Smooth muscle cell (in vitro differentiated cells): ENCODE results near the gene KIAA1210. TPM values are rescaled to one million over a fixed set of nuclear protein-coding genes. Genes with fewer than 3 reads are reported as not detected.
A peak's percentile ranks its signal among the peaks of the same experiment; 100 is the strongest.

Experiments
- DNase-seq: peaks from one replicate; lab custom pipeline; 2025; ENCODE audit not compliant: unreplicated experiment; lab: John Stamatoyannopoulos, UW
- H2AFZ ChIP-seq: fragments of 200-600 bp; sonication (generic); 2 replicates; pipeline ENCODE4 v1.6.0; 2016; ENCODE audit warnings: antibody characterized with exemption, low read depth, mild to moderate bottlenecking
- H3F3A ChIP-seq: fragments of 200-600 bp; sonication (generic); 2 replicates; pipeline ENCODE4 v1.6.0; 2017; ENCODE audit warnings: antibody characterized with exemption, low read depth
- H3K27ac ChIP-seq: fragments of 200-600 bp; sonication (generic); 2 replicates; pipeline ENCODE4 v1.5.1; 2016; ENCODE audit warnings: low read depth, mild to moderate bottlenecking
- H3K27me3 ChIP-seq: fragments of 200-600 bp; sonication (generic); 2 replicates; pipeline ENCODE4 v1.6.1; 2016; ENCODE audit warnings: low read depth, mild to moderate bottlenecking
- H3K36me3 ChIP-seq: fragments of 200-600 bp; sonication (generic); 2 replicates; pipeline ENCODE4 v1.5.1; 2016; ENCODE audit warnings: low read depth
- H3K4me1 ChIP-seq: fragments of 200-600 bp; sonication (generic); 2 replicates; pipeline ENCODE4 v1.5.1; 2016; ENCODE audit warnings: low read depth
- H3K4me2 ChIP-seq: fragments of 200-600 bp; sonication (generic); 2 replicates; pipeline ENCODE4 v1.6.0; 2016; ENCODE audit warnings: mild to moderate bottlenecking
- H3K4me3 ChIP-seq: fragments of 200-600 bp; sonication (generic); 2 replicates; pipeline ENCODE4 v1.5.1; 2016; ENCODE audit warnings: mild to moderate bottlenecking
- H3K79me2 ChIP-seq: fragments of 200-600 bp; sonication (generic); 2 replicates; pipeline ENCODE4 v1.6.0; 2016; ENCODE audit warnings: low read depth, mild to moderate bottlenecking
- H3K9ac ChIP-seq: fragments of 200-600 bp; sonication (generic); 2 replicates; pipeline ENCODE4 v1.6.0; 2016; ENCODE audit warnings: low read depth
- H3K9me3 ChIP-seq: fragments of 200-600 bp; sonication (generic); replicated peaks from 2 replicates; pipeline ENCODE4 v1.5.1; 2016; ENCODE audit warnings: low read depth
- H4K20me1 ChIP-seq: fragments of 200-600 bp; sonication (generic); 2 replicates; pipeline ENCODE4 v1.6.0; 2016; ENCODE audit warnings: low read depth
- CTCF ChIP-seq: fragments of 200-600 bp; sonication (generic); IDR thresholded peaks from 2 replicates; pipeline ENCODE4 v1.5.1; 2017; ENCODE audit warnings: borderline replicate concordance, mild to moderate bottlenecking, antibody characterized with exemption; ENCODE audit not compliant: insufficient read depth, poor library complexity, severe bottlenecking
- WGBS: methylation state at CpG from one replicate; pipeline ENCODE4 v1.1.7; 2016; ENCODE audit warnings: low lambda C conversion rate; 5-methylcytosine and 5-hydroxymethylcytosine counted together
- polyA plus RNA-seq: library from polyadenylated mRNA; unstranded; fragments of >200 nt; fragmentation: Nextera tagmentation; extraction: Ambion mirVana; gene quantifications from 2 replicates; pipeline ENCODE4 v1.2.1, GENCODE V29; 2016
- total RNA-seq: library from RNA; depleted of rRNA; stranded (reverse); fragments of >200 nt; gene quantifications from 2 replicates; pipeline ENCODE4 v1.2.3, GENCODE V29; 2014

The KIAA1210 gene
- total and polyA plus RNA-seq, 2 experiments from 2014 or later: not detected

GRCh38 chrX:119121341-119121740 is 6.3 kb downstream of the KIAA1210 start:
- Histone ChIP-seq H3K9me3 (no peaks in the 10 kb centered on the region), H3K27ac (no peak overlapping the region), H4K20me1 (no peaks in the 10 kb centered on the region), H3K27me3 (no peaks in the 10 kb centered on the region), H3F3A (no peaks in the 10 kb centered on the region), H3K4me3 (no peak overlapping the region), H3K4me1 (no peaks in the 10 kb centered on the region), H2AFZ (no peak overlapping the region), H3K79me2 (no peaks in the 10 kb centered on the region), H3K9ac (no peak overlapping the region), H3K4me2 (no peak overlapping the region), H3K36me3 (no peaks in the 10 kb centered on the region)
- 97% methylated on average over 1 of the region's 1 CpG for WGBS
- DNase-seq: no peak
- no peak for TF ChIP-seq CTCF

GRCh38 chrX:119118780-119119395 is 8.7 kb downstream of the KIAA1210 start:
- Histone ChIP-seq H3K4me3 (no peak overlapping the region), H3K79me2 (no peaks in the 10 kb centered on the region), H3F3A (no peaks in the 10 kb centered on the region), H2AFZ (no peak overlapping the region), H3K27me3 (no peaks in the 10 kb centered on the region), H3K36me3 (no peaks in the 10 kb centered on the region), H3K4me1 (no peaks in the 10 kb centered on the region), H3K9me3 (no peaks in the 10 kb centered on the region), H4K20me1 (no peaks in the 10 kb centered on the region), H3K4me2 (no peak overlapping the region), H3K9ac (no peak overlapping the region), H3K27ac (no peak overlapping the region)
- 33% methylated on average over 6 of the region's 6 CpGs for WGBS
- no peak for DNase-seq
- peak; percentile 58 for TF ChIP-seq CTCF

GRCh38 chrX:119107206-119107605 is 20.4 kb downstream of the KIAA1210 start:
- no peak for TF ChIP-seq CTCF
- H3K4me3 ChIP-seq: no peak overlapping the region
- H3K36me3 ChIP-seq: no peaks in the 10 kb centered on the region
- H3K4me1 ChIP-seq: no peaks in the 10 kb centered on the region
- H3K27me3 ChIP-seq: no peaks in the 10 kb centered on the region
- DNase-seq: no peak
- no peak overlapping the region for H3K4me2 ChIP-seq
- no peak overlapping the region for H3K9ac ChIP-seq
- H3K9me3 ChIP-seq: no peaks in the 10 kb centered on the region
- H2AFZ ChIP-seq: no peak overlapping the region
- H3K79me2 ChIP-seq: no peaks in the 10 kb centered on the region
- no peaks in the 10 kb centered on the region for H3F3A ChIP-seq
- H4K20me1 ChIP-seq: no peaks in the 10 kb centered on the region
- no peak overlapping the region for H3K27ac ChIP-seq

- Histone ChIP-seq H3K4me3 (no peak overlapping the region), H3K9ac (no peak overlapping the region), H3K79me2 (no peaks in the 10 kb centered on the region), H3K4me2 (peak overlapping the region; percentile 30), H4K20me1 (no peaks in the 10 kb centered on the region), H3K27me3 (no peaks in the 10 kb centered on the region), H3K4me1 (no peaks in the 10 kb centered on the region), H3K27ac (no peak overlapping the region), H3K9me3 (no peaks in the 10 kb centered on the region), H2AFZ (no peak overlapping the region), H3F3A (no peaks in the 10 kb centered on the region), H3K36me3 (no peaks in the 10 kb centered on the region)
- no peak for TF ChIP-seq CTCF
- DNase-seq: no peak
Observed at GRCh38 chrX:119105826-119106225, 21.8 kb downstream of the KIAA1210 start.
